IMR-90 (cell line): ENCODE data around the gene EVX1. TPM values are rescaled to one million over a fixed set of nuclear protein-coding genes. Genes with fewer than 3 reads are reported as not detected.

ENCODE experiments used
- ATAC-seq: fragments of 200-7000 bp; cut with Tn5 transposase; 2 replicates; pipeline ENCODE4 v1.9.1; 2020; ENCODE audit warnings: low read depth, mild to moderate bottlenecking, moderate library complexity
- BruUV-seq: library from RNA; stranded (reverse); fragments of 400-500 nt; replicated peaks from 2 replicates; lab custom pipeline; 2021; lab: Mats Ljungman, UMichigan
- CTCF ChIA-PET: fragments of 300-600 bp; formaldehyde crosslinking; extraction: SDS; loops from one replicate; lab custom pipeline; 2021; ENCODE audit warnings: antibody characterized with exemption; lab: Yijun Ruan, JAX
- POLR2A ChIA-PET: fragments of 300-600 bp; sonication (Branson Sonifier 250); formaldehyde crosslinking; loops from one replicate; lab custom pipeline; 2022; ENCODE audit warnings: antibody characterized with exemption; ENCODE audit not compliant: unreplicated experiment; lab: Charles Lee
- DNase-seq: peaks from one replicate; pipeline ENCODE4 v3.0.0; 2013
- H2AFZ ChIP-seq: replicated peaks from 2 replicates; pipeline ENCODE3; 2013; ENCODE audit warnings: low read length, mild to moderate bottlenecking; ENCODE audit not compliant: poor library complexity
- H2AK5ac ChIP-seq: 2 replicates; pipeline ENCODE4 v1.6.1; 2013; ENCODE audit warnings: low read depth, low read length, inconsistent platforms
- H2AK9ac ChIP-seq: replicated peaks from 2 replicates; pipeline ENCODE3; 2013; ENCODE audit warnings: mild to moderate bottlenecking, low read depth, low read length, moderate library complexity; ENCODE audit not compliant: poor library complexity
- H2BK120ac ChIP-seq: 2 replicates; pipeline ENCODE4 v1.6.1; 2013; ENCODE audit warnings: low read depth, low read length, inconsistent platforms
- H2BK15ac ChIP-seq: 3 replicates; pipeline ENCODE4 v1.6.1; 2013; ENCODE audit warnings: low read depth, low read length, inconsistent platforms
- H2BK20ac ChIP-seq: 2 replicates; pipeline ENCODE4 v1.6.1; 2013; ENCODE audit warnings: low read depth, mild to moderate bottlenecking, inconsistent platforms, low read length, moderate library complexity
- H2BK5ac ChIP-seq: 2 replicates; pipeline ENCODE4 v1.6.1; 2013; ENCODE audit warnings: mild to moderate bottlenecking, low read depth, low read length, inconsistent platforms; ENCODE audit not compliant: poor library complexity, severe bottlenecking
- H3K14ac ChIP-seq: replicated peaks from 2 replicates; pipeline ENCODE4 v1.6.1; 2013; ENCODE audit warnings: low read depth, low read length, inconsistent platforms
- H3K18ac ChIP-seq: 2 replicates; pipeline ENCODE4 v1.6.1; 2013; ENCODE audit warnings: low read depth, low read length, control low read depth
- H3K23ac ChIP-seq: 2 replicates; pipeline ENCODE4 v1.6.1; 2013; ENCODE audit warnings: low read depth, low read length, inconsistent platforms
- H3K27ac ChIP-seq: 2 replicates; pipeline ENCODE4 v1.5.1; 2013; ENCODE audit warnings: mild to moderate bottlenecking, control low read depth, low read length; ENCODE audit not compliant: insufficient read depth
- H3K27me3 ChIP-seq: 2 replicates; pipeline ENCODE4 v1.6.1; 2013; ENCODE audit warnings: low read length; ENCODE audit not compliant: control insufficient read depth, insufficient read depth
- H3K36me3 ChIP-seq: 2 replicates; pipeline ENCODE4 v1.6.1; 2013; ENCODE audit warnings: low read length, mixed read lengths; ENCODE audit not compliant: control insufficient read depth, insufficient read depth
- H3K4ac ChIP-seq: 2 replicates; pipeline ENCODE4 v1.6.1; 2013; ENCODE audit warnings: low read depth, low read length, inconsistent platforms
- H3K4me1 ChIP-seq: 2 replicates; pipeline ENCODE4 v1.6.1; 2013; ENCODE audit warnings: low read length, mixed read lengths; ENCODE audit not compliant: control insufficient read depth, insufficient read depth
- H3K4me2 ChIP-seq: 2 replicates; pipeline ENCODE4 v1.6.1; 2013; ENCODE audit warnings: low read depth, mild to moderate bottlenecking, control low read depth, low read length, moderate library complexity
- H3K4me3 ChIP-seq: 2 replicates; pipeline ENCODE4 v1.5.1; 2013; ENCODE audit warnings: low read depth, mild to moderate bottlenecking, control low read depth, low read length, moderate library complexity; ENCODE audit not compliant: insufficient read depth
- H3K56ac ChIP-seq: 2 replicates; pipeline ENCODE4 v1.6.1; 2013; ENCODE audit warnings: low read length, inconsistent platforms; ENCODE audit not compliant: insufficient read depth; ENCODE audit errors: extremely low read depth
- H3K79me1 ChIP-seq, 2 experiments: 2 replicates each; pipeline ENCODE4 v1.6.1; 2013; ENCODE audit warnings: low read length in 2 of 2, inconsistent platforms in 1 of 2, low read depth in 1 of 2
- H3K9ac ChIP-seq: 2 replicates; pipeline ENCODE4 v1.6.1; 2013; ENCODE audit warnings: low read depth, low read length, control low read depth
- H3K9me1 ChIP-seq: 2 replicates; pipeline ENCODE4 v1.6.1; 2013; ENCODE audit warnings: low read length, inconsistent platforms; ENCODE audit not compliant: insufficient read depth
- H3K9me3 ChIP-seq: 2 replicates; pipeline ENCODE4 v1.6.1; 2013; ENCODE audit warnings: low read length; ENCODE audit not compliant: control insufficient read depth, insufficient read depth
- H4K20me1 ChIP-seq: 2 replicates; pipeline ENCODE4 v1.6.1; 2013; ENCODE audit warnings: low read length, inconsistent platforms; ENCODE audit not compliant: insufficient read depth
- H4K5ac ChIP-seq: 2 replicates; pipeline ENCODE4 v1.6.1; 2013; ENCODE audit warnings: mild to moderate bottlenecking, low read depth, low read length, control low read depth
- H4K8ac ChIP-seq, 2 experiments: 2 replicates each; pipeline ENCODE4 v1.6.1; 2013; ENCODE audit warnings: low read depth in 2 of 2, low read length in 2 of 2, control low read depth in 1 of 2, inconsistent platforms in 1 of 2
- H4K91ac ChIP-seq: 2 replicates; pipeline ENCODE4 v1.6.1; 2013; ENCODE audit warnings: low read depth, low read length, inconsistent platforms; ENCODE audit not compliant: insufficient read depth
- FOS ChIP-seq: fragments of 150-350 bp; IDR thresholded peaks from 2 replicates; pipeline ENCODE4 v1.6.1; 2016; ENCODE audit warnings: low read depth, low read length
- WGBS, 2 experiments: methylation state at CpG; one replicate each; pipeline versions ENCODE4 v1.1.5 to v1.1.7; 2013; ENCODE audit warnings: missing lambda C conversion rate in 2 of 2; ENCODE audit not compliant: insufficient read length in 1 of 2; ENCODE audit errors: extremely low coverage in 2 of 2; 5-methylcytosine and 5-hydroxymethylcytosine counted together
- dilution Hi-C: fragments of 300-500 bp; cut with HindIII; formaldehyde crosslinking; loops from one replicate; pipeline ENCODE4 v1.14.3; 2018; ENCODE audit warnings: low sequenced_read_pairs; ENCODE audit not compliant: unreplicated experiment
- in situ Hi-C: fragments of 300-500 bp; cut with MboI; formaldehyde crosslinking; loops from 3 replicates; pipeline ENCODE4 v1.14.3; 2019; ENCODE audit warnings: low sequenced_read_pairs, inconsistent platforms, mixed read lengths
- intact Hi-C: fragments of 100-400 bp; cut with micrococcal nuclease; formaldehyde crosslinking; loops from 2 replicates; pipeline ENCODE4 v1.10.0; 2022
- polyA plus RNA-seq, 3 experiments: library from polyadenylated mRNA; depleted of rRNA; stranded (reverse); fragments of >200 nt; gene quantifications; 2 replicates each; pipeline ENCODE4 v1.2.3, GENCODE V29; 2012; ENCODE audit warnings: low replicate concordance in 1 of 3
- total RNA-seq: library from RNA; depleted of rRNA; stranded (reverse); fragments of >200 nt; gene quantifications from 2 replicates; pipeline ENCODE4 v1.2.3, GENCODE V29; 2012

EVX1 gene
- total and polyA plus RNA-seq, 2 of the 4 experiments (the other 2 are of a cell fraction), result not detected

DNA sequence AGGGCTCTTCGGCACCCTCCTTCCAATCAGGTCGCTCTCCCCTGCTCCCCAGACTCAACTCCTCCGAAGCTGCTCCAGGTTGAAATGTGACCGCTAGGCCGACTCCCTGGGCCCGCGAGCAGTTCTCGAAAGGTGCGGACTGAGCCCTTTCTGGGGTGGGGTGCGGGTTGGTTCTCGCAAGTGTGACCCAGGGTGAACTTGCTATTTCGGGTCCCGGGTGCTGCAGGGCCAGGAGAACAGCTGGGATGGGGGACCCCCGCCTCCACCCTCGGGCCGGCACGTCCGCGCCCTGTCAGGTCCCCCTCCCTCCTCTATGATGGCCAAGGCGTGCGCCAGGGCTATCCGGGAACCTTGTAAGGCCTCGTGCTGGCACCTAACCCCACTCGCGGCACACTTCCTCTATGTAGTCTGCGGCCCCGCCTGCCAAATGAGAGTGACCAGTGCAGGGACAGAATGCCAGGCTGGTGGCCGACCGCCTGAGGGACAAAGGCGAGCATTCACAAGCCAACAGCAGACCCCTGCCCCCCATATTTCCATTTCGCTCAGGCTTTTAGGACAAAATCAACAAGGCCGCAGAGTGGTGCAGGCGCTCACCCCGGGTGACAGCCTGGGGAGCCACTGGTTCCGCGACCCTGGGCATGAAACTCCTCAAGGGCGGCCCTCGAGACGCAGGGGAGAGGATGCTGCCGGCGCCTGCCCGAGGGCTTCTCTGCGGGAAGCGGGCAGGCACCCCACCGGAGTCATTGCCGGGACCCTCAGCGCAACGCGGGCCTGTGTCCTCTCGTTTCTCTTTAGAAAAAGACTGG is 29.0 kb upstream of the EVX1 start:
- no peak overlapping the region for H3K4me2 ChIP-seq
- in situ Hi-C loops (no loop called here), intact Hi-C loops (loop anchor here (5.0 kb wide), 3 partner anchors 449 to 809 kb away; partner anchors contain the start of gene HIBADH)

More for the DNA sequence above, 29.0 kb upstream of the EVX1 start:
- ATAC-seq (no peak), DNase-seq (no peak)
- Histone ChIP-seq H2BK120ac (no peak overlapping the region), H4K8ac (no peak overlapping the region), H3K9me1 (no peaks in the 10 kb centered on the region), H3K36me3 (no peaks in the 10 kb centered on the region), H2AK5ac (no peak overlapping the region), H4K20me1 (no peaks in the 10 kb centered on the region), H3K18ac (no peak overlapping the region), H3K4ac (no peak overlapping the region), H3K9ac (no peak overlapping the region), H2AK9ac (no peak overlapping the region), H4K91ac (no peak overlapping the region), H3K27ac (no peak overlapping the region), H3K4me3 (no peak overlapping the region), H2BK15ac (no peak overlapping the region), H3K79me1 (no peaks in the 10 kb centered on the region), H3K9me3 (no peaks in the 10 kb centered on the region), H3K14ac (no peak overlapping the region), H3K27me3 (peaks cover 90% of the 10 kb centered on the region), H4K5ac (no peak overlapping the region), H2AFZ (no peak overlapping the region), H3K23ac (no peak overlapping the region), H3K56ac (no peak overlapping the region), H2BK20ac (no peak overlapping the region), H3K4me1 (no peaks in the 10 kb centered on the region), H2BK5ac (no peak overlapping the region)
- dilution Hi-C loops, result no loop called here
- 19% methylated on average over 13 of the region's 50 CpGs; no CpG with 5 or more reads in 1 of the 2 experiments for WGBS, 2 experiments
- ChIA-PET CTCF (no interaction called here), POLR2A (no interaction called here)
- BruUV-seq, result no TSS peak
- TF ChIP-seq FOS, result no peak
